ENCODE measurements around the gene TCF7. TPM values are rescaled to one million over a fixed set of nuclear protein-coding genes. Genes with fewer than 3 reads are reported as not detected.
A peak's percentile ranks its signal among the peaks of the same experiment; 100 is the strongest.

TCF7 gene
- total RNA-seq, 4 donors from 2014 or later: 0.25 to 2.1 (median 0.66) TPM

- intact Hi-C loops (cut with DNase I; ENCODE audit: low total_unique reads) (no loop called here), in situ Hi-C loops (cut with MboI; ENCODE audit: low sequenced_read_pairs in 4 of 4) (no loop called here)
- H3K9me3 ChIP-seq: no peaks in the 10 kb centered on the region
- no peak for DNase-seq
- no peak for TF ChIP-seq POLR2A (IDR thresholded peaks at IDR 0.05)
- TF ChIP-seq, protein P1, sequence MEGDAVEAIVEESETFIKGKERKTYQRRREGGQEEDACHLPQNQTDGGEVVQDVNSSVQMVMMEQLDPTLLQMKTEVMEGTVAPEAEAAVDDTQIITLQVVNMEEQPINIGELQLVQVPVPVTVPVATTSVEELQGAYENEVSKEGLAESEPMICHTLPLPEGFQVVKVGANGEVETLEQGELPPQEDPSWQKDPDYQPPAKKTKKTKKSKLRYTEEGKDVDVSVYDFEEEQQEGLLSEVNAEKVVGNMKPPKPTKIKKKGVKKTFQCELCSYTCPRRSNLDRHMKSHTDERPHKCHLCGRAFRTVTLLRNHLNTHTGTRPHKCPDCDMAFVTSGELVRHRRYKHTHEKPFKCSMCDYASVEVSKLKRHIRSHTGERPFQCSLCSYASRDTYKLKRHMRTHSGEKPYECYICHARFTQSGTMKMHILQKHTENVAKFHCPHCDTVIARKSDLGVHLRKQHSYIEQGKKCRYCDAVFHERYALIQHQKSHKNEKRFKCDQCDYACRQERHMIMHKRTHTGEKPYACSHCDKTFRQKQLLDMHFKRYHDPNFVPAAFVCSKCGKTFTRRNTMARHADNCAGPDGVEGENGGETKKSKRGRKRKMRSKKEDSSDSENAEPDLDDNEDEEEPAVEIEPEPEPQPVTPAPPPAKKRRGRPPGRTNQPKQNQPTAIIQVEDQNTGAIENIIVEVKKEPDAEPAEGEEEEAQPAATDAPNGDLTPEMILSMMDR (IDR thresholded peaks at IDR 0.05 in 4 of 5, conservative IDR thresholded peaks at IDR 0.05 in 1 of 5): no peak
- no peaks in the 10 kb centered on the region for H3K36me3 ChIP-seq
- no peak for ATAC-seq
- H3K27me3 ChIP-seq: no peaks in the 10 kb centered on the region
- H3K4me1 ChIP-seq: no peaks in the 10 kb centered on the region
- no peak overlapping the region for H3K4me3 ChIP-seq
- H3K27ac ChIP-seq: no peak overlapping the region
Observed at GRCh38 chr5:134088994-134089560, 25.4 kb upstream of the TCF7 start.

GRCh38 chr5:134090522-134090921 is 24.0 kb upstream of the TCF7 start:
- in situ Hi-C loops (cut with MboI; ENCODE audit: low sequenced_read_pairs in 4 of 4): loop anchor here in 1 of 4 donors (10.0 kb wide), 1 partner anchor 54 kb away; no protein-coding TSS in a partner anchor
- Histone ChIP-seq H3K4me3 (no peak overlapping the region), H3K27ac (no peak overlapping the region), H3K27me3 (no peaks in the 10 kb centered on the region), H3K36me3 (no peaks in the 10 kb centered on the region), H3K4me1 (no peaks in the 10 kb centered on the region), H3K9me3 (no peaks in the 10 kb centered on the region)
- ATAC-seq (no peak), DNase-seq (no peak)
- intact Hi-C loops (cut with DNase I; ENCODE audit: low total_unique reads): no loop called here
- TF ChIP-seq, protein P1 (IDR thresholded peaks at IDR 0.05 in 4 of 5, conservative IDR thresholded peaks at IDR 0.05 in 1 of 5): no peak
- TF ChIP-seq POLR2A (IDR thresholded peaks at IDR 0.05): no peak

- ATAC-seq (no peak), DNase-seq (no peak)
- Histone ChIP-seq H3K36me3 (no peaks in the 10 kb centered on the region), H3K27ac (no peak overlapping the region), H3K27me3 (no peaks in the 10 kb centered on the region), H3K4me3 (no peak overlapping the region), H3K9me3 (no peaks in the 10 kb centered on the region), H3K4me1 (no peaks in the 10 kb centered on the region)
- intact Hi-C loops (cut with DNase I; ENCODE audit: low total_unique reads) (no loop called here), in situ Hi-C loops (cut with MboI; ENCODE audit: low sequenced_read_pairs in 4 of 4) (loop anchor here in 1 of 4 donors (10.0 kb wide), 1 partner anchor 53 kb away; no protein-coding TSS in a partner anchor)
- TF ChIP-seq POLR2A (IDR thresholded peaks at IDR 0.05): no peak
- TF ChIP-seq, protein P1 (IDR thresholded peaks at IDR 0.05 in 4 of 5, conservative IDR thresholded peaks at IDR 0.05 in 1 of 5): no peak
Observed at GRCh38 chr5:134091626-134092121, 22.8 kb upstream of the TCF7 start.

DNA sequence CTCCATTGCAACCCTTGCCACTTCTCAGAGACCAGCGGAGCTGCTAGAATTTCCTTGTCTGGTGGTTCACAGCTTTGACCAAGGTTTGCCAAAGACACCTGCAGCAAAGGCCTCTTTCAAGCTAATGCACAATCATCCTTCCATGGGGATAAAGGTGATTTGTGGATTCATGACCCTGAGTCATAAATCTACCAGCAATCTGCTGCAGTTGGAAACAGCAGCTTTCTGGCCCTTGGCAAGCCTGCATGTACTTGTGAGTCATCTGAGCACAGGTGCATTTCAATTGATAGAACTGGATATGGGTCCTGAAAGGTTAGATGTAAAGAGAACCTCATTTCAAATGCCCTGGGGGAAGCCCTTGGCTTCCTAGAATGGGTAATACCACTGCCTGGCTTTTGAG is 21.6 kb upstream of the TCF7 start:
- Histone ChIP-seq H3K4me3 (no peak overlapping the region), H3K27me3 (no peaks in the 10 kb centered on the region), H3K27ac (no peak overlapping the region), H3K9me3 (no peaks in the 10 kb centered on the region), H3K4me1 (no peaks in the 10 kb centered on the region), H3K36me3 (no peaks in the 10 kb centered on the region)
- in situ Hi-C loops (cut with MboI; ENCODE audit: low sequenced_read_pairs in 4 of 4) (loop anchor here in 1 of 4 donors (10.0 kb wide), 1 partner anchor 52 kb away; no protein-coding TSS in a partner anchor), intact Hi-C loops (cut with DNase I; ENCODE audit: low total_unique reads) (no loop called here)
- ATAC-seq: peak; percentile 84 to 86
- DNase-seq: peak in 1 of 2 donors; percentile 27
- no peak for TF ChIP-seq POLR2A (IDR thresholded peaks at IDR 0.05)
- TF ChIP-seq, protein P1 (IDR thresholded peaks at IDR 0.05 in 4 of 5, conservative IDR thresholded peaks at IDR 0.05 in 1 of 5): no peak
